ENCODE data around the gene GALNT16. TPM values are rescaled to one million over a fixed set of nuclear protein-coding genes. Genes with fewer than 3 reads are reported as not detected.
A peak's percentile ranks its signal among the peaks of the same experiment; 100 is the strongest.

The GALNT16 gene
- total and polyA plus RNA-seq, 2 donors (not counting 1 experiment from before 2014, with no cell fraction given), result 9.6 to 27.7 TPM

DNA sequence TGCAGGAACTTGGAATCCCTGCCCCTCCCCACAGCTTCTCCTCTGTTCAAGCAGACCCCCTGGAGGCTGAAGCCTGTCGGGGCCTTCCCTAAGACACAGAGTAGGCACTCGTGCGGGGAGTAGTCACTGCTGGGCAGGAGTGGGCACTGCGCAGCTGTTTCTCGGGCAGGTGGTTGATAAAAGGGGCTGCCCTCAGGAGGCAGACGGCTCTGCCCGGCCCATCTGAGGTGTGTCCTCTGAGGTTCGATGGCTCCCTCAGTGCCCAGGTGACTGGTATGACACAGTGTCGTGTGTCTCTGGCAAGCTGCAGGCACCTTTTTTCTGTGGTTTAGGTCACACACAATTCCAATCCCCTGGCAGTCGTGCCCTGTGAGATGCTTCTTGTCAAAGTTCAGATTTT, 10.1 kb downstream of the GALNT16 start:
- H3K79me2 ChIP-seq (ENCODE audit: control insufficient read depth, insufficient read depth, low read length), result no peaks in the 10 kb centered on the region
- H3K36me3 ChIP-seq (ENCODE audit: control insufficient read depth, insufficient read depth, low read length), result no peaks in the 10 kb centered on the region
- H3K27ac ChIP-seq (ENCODE audit: insufficient read depth, low read length), result no peak overlapping the region
- H3K9ac ChIP-seq (ENCODE audit: insufficient read depth, low read length), result no peak overlapping the region
- no peaks in the 10 kb centered on the region for H3K9me3 ChIP-seq (ENCODE audit: control insufficient read depth, insufficient read depth, low read depth, low read length)
- no peak overlapping the region for H3K4me2 ChIP-seq (ENCODE audit: extremely low read depth, insufficient read depth, low read length)
- peaks cover 20% of the 10 kb centered on the region for H3K4me1 ChIP-seq (ENCODE audit: control insufficient read depth, extremely low read depth, insufficient read depth, low read length)
- TF ChIP-seq CTCF (conservative IDR thresholded peaks at IDR 0.05 in 1 of 2, IDR thresholded peaks at IDR 0.05 in 1 of 2; ENCODE audit: low read depth in 1 of 2, low read length in 2 of 2) (no peak), EZH2 (IDR thresholded peaks at IDR 0.05; ENCODE audit: low read length, missing control alignments) (no peak)
- no peak overlapping the region for H3K4me3 ChIP-seq (replicated peaks in 1 of 4; ENCODE audit: control extremely low read depth in 1 of 4, insufficient read depth in 1 of 4, low read depth in 3 of 4, low read length in 4 of 4)
- H3K27me3 ChIP-seq (ENCODE audit: control insufficient read depth, insufficient read depth, low read length), result no peaks in the 10 kb centered on the region
- H2AFZ ChIP-seq (ENCODE audit: low read length), result no peak overlapping the region
- no peaks in the 10 kb centered on the region for H4K20me1 ChIP-seq (ENCODE audit: control insufficient read depth, extremely low read depth, insufficient read depth, low read length)
- DNase-seq (ENCODE audit: low read depth in 2 of 2), result no peak

DNA sequence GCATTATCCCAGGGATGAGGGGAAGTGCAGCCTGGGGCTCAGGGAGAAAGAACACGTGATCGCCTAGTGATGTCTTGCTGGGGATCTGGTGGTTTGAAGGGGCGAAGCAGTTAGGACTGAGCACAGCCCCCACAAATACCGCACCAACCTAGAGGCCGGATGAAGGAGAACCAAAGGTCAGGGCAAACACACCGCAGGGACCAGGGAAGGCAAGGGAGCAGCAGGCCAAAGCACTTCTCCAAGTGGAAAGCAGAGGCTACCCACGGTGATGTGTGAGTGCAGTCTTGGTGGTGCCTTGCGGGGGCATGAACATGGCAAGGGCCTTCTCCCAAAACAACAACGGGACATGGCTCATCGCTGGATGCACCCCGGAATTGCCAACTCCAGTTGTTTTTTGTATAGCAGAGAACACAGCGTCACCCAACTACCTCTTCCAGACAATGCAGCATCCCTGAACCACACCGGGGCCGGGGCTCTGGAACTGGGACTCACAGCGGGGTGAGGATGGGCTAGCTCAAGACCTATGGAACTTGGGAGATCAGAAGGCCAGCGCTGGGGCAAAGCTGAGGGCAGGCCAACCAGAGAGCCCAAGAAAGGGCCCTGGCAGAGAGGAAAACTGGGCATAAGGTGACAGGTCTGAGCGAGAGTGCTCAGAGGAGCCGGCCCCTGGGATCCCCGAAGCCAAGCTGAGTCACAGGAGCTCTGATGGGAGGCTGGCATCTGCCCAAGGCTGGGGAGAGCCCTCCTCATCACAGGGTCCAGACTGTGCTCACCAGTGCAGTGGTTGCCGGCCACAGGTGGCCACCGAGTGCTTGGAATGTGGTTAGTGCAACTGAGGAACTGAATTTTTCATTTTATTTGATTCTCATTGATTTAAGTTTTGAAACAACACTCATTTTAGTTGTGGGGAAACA, 11.1 kb downstream of the GALNT16 start:
- Histone ChIP-seq H3K4me1 (ENCODE audit: control insufficient read depth, extremely low read depth, insufficient read depth, low read length) (peaks cover 20% of the 10 kb centered on the region), H2AFZ (ENCODE audit: low read length) (no peak overlapping the region), H3K36me3 (ENCODE audit: control insufficient read depth, insufficient read depth, low read length) (no peaks in the 10 kb centered on the region), H3K9ac (ENCODE audit: insufficient read depth, low read length) (no peak overlapping the region), H3K4me3 (replicated peaks in 1 of 4; ENCODE audit: control extremely low read depth in 1 of 4, insufficient read depth in 1 of 4, low read depth in 3 of 4, low read length in 4 of 4) (no peak overlapping the region), H3K27me3 (ENCODE audit: control insufficient read depth, insufficient read depth, low read length) (no peaks in the 10 kb centered on the region), H4K20me1 (ENCODE audit: control insufficient read depth, extremely low read depth, insufficient read depth, low read length) (no peaks in the 10 kb centered on the region), H3K79me2 (ENCODE audit: control insufficient read depth, insufficient read depth, low read length) (no peaks in the 10 kb centered on the region), H3K9me3 (ENCODE audit: control insufficient read depth, insufficient read depth, low read depth, low read length) (no peaks in the 10 kb centered on the region), H3K27ac (ENCODE audit: insufficient read depth, low read length) (no peak overlapping the region), H3K4me2 (ENCODE audit: extremely low read depth, insufficient read depth, low read length) (no peak overlapping the region)
- TF ChIP-seq CTCF (conservative IDR thresholded peaks at IDR 0.05 in 1 of 2, IDR thresholded peaks at IDR 0.05 in 1 of 2; ENCODE audit: low read depth in 1 of 2, low read length in 2 of 2), result no peak
- no peak for TF ChIP-seq EZH2 (IDR thresholded peaks at IDR 0.05; ENCODE audit: low read length, missing control alignments)
- DNase-seq (ENCODE audit: low read depth in 2 of 2), result peak in 1 of 2 donors; percentile 62

DNA sequence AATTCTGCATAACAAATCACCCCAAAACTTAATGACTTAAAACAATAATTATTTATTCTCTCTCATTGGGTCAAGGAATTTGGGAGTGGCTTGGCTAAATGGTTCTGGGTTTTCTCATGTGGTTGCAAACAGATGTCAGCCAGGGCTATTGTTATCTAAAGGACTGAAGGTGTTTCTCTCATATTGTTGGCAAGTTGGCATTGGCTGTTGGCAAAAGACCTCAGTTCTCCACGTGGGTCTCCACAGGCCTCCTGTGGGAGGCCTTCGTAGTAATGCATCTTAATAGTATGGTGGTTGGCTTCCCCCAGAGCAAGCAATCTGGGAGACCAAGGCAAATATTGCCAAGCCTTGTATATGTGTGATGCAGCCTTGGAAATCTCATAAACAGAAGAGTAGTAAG, 14.4 kb downstream of the GALNT16 start:
- Histone ChIP-seq H2AFZ (ENCODE audit: low read length) (no peak overlapping the region), H3K27ac (ENCODE audit: insufficient read depth, low read length) (no peak overlapping the region), H3K9ac (ENCODE audit: insufficient read depth, low read length) (no peak overlapping the region), H3K36me3 (ENCODE audit: control insufficient read depth, insufficient read depth, low read length) (no peaks in the 10 kb centered on the region), H3K4me1 (ENCODE audit: control insufficient read depth, extremely low read depth, insufficient read depth, low read length) (peaks cover 2% of the 10 kb centered on the region), H4K20me1 (ENCODE audit: control insufficient read depth, extremely low read depth, insufficient read depth, low read length) (no peaks in the 10 kb centered on the region), H3K79me2 (ENCODE audit: control insufficient read depth, insufficient read depth, low read length) (no peaks in the 10 kb centered on the region), H3K4me3 (replicated peaks in 1 of 4; ENCODE audit: control extremely low read depth in 1 of 4, insufficient read depth in 1 of 4, low read depth in 3 of 4, low read length in 4 of 4) (no peak overlapping the region), H3K4me2 (ENCODE audit: extremely low read depth, insufficient read depth, low read length) (no peak overlapping the region), H3K9me3 (ENCODE audit: control insufficient read depth, insufficient read depth, low read depth, low read length) (no peaks in the 10 kb centered on the region), H3K27me3 (ENCODE audit: control insufficient read depth, insufficient read depth, low read length) (no peaks in the 10 kb centered on the region)
- no peak for DNase-seq (ENCODE audit: low read depth in 2 of 2)
- no peak for TF ChIP-seq EZH2 (IDR thresholded peaks at IDR 0.05; ENCODE audit: low read length, missing control alignments)
